ENCODE measurements around the gene PLEKHJ1.

Gene PLEKHJ1

DNA sequence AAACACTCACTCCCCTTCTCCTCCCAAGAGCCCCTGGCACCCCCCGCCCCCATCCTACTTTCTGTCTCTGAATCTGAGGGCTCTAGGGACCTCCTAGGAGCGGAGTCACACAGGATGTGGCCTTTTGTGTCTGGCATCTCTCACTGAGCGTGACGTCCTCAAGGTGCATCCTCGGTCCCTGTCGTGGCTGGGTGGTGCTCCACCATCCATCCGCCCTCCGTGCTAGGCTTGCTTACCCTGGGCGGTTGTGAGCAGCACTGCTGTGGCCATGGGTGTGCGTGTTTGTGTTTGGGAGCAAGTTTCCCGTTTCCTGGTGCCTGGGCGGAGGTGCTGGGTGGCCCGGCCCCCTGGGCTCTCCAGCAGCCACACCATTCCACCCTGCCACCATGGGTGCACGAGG lies 12.2 kb downstream of the PLEKHJ1 start:
- DNase-seq (ENCODE audit: low read depth): no peak
- no peak overlapping the region for H3K4me3 ChIP-seq (ENCODE audit: low read depth, low read length)
- TF ChIP-seq, protein P1, sequence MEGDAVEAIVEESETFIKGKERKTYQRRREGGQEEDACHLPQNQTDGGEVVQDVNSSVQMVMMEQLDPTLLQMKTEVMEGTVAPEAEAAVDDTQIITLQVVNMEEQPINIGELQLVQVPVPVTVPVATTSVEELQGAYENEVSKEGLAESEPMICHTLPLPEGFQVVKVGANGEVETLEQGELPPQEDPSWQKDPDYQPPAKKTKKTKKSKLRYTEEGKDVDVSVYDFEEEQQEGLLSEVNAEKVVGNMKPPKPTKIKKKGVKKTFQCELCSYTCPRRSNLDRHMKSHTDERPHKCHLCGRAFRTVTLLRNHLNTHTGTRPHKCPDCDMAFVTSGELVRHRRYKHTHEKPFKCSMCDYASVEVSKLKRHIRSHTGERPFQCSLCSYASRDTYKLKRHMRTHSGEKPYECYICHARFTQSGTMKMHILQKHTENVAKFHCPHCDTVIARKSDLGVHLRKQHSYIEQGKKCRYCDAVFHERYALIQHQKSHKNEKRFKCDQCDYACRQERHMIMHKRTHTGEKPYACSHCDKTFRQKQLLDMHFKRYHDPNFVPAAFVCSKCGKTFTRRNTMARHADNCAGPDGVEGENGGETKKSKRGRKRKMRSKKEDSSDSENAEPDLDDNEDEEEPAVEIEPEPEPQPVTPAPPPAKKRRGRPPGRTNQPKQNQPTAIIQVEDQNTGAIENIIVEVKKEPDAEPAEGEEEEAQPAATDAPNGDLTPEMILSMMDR (conservative IDR thresholded peaks at IDR 0.05; ENCODE audit: low read depth, low read length): no peak

DNA sequence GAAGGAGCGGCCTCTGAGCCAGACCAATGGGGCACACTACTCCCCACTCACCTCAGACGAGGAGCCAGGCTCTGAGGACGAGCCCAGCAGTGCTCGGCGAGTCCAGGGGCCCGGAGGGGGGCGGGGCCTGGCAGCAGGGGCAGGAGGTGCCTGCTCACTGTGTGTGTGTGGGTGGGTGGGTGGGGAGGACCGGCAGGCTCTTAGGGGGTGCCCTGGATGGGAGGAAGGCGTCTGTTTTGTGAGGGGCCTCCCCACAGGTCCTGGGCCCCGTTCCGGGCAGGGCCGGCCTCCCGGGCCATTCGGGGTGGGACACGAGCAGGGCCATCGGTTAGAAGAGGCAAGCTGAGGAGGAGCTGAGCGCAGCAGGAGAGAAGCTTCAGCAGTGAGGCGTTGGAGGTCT lies 12.7 kb downstream of the PLEKHJ1 start:
- no peak for DNase-seq (ENCODE audit: low read depth)
- no peak overlapping the region for H3K4me3 ChIP-seq (ENCODE audit: low read depth, low read length)
- TF ChIP-seq, protein P1 (conservative IDR thresholded peaks at IDR 0.05; ENCODE audit: low read depth, low read length): no peak

DNA sequence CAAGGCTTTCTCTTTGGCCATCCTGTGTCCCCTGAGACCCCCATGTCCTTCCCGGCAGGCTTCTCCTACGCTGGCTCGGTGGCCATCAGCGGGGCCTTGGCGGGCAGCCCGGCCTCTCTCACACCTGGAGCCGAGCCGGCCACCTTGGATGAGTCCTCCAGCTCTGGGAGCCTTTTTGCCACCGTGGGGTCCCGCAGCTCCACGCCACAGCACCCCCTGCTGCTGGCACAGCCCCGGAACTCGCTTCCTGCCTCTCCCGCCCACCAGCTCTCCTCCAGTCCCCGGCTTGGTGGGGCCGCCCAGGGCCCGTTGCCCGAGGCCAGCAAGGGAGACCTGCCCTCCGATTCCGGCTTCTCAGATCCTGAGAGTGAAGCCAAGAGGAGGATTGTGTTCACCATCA lies 14.2 kb downstream of the PLEKHJ1 start:
- DNase-seq (ENCODE audit: low read depth): peak; percentile 38
- TF ChIP-seq, protein P1 (conservative IDR thresholded peaks at IDR 0.05; ENCODE audit: low read depth, low read length): peak; percentile 58
- H3K4me3 ChIP-seq (ENCODE audit: low read depth, low read length): no peak overlapping the region

DNA sequence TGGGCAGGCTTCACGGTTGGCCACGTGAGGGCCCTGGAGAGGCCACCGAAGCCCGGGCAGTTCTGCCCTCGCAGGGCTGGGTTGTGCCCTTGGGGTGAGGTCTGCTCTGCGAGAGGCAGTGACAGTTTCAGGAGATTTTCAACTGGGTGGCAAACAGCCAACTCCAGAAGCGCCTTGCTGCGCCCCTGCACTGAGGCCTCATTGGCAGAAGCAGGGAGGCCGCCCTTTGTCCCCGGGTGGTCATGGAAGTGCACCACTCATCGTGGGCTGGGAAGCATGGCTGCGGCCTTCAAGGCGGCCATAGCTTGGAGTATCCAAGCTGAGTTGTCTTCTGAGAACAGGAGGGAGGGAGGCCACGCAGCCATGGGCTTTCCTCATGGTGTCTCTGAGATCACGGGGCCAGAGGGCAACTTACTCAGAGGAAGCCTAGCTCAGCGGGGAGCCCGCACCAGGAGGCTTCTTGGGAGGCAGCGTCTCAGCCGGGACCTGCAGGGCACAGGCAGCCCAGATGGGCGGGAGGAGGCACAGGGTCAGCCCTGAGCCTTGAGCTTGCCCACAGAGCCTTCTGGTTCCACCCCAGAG lies 14.8 kb downstream of the PLEKHJ1 start:
- H3K4me3 ChIP-seq (ENCODE audit: low read depth, low read length): no peak overlapping the region
- peak; percentile 90 for DNase-seq (ENCODE audit: low read depth)
- TF ChIP-seq, protein P1 (conservative IDR thresholded peaks at IDR 0.05; ENCODE audit: low read depth, low read length): peak; percentile 15

DNA sequence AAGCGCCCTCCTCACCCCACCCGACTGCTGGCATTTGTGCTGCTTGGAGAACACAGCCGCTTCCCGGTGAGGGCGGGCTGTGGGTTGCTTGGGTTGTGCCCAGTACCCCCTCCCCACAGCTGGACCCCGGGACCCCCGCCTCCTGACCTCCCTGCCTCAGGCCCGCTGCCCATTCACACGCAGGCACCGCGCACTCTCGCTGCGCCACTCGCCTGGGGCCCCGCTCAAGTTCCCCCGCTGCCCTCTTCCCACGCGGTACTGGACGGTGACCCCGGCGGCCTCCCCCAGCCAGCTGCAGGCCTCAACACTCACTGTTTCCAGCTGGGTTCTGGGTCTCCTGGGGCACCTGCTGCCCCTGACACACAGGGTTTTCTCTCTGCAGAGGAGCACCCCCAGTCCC lies 16.4 kb downstream of the PLEKHJ1 start:
- no peak for DNase-seq (ENCODE audit: low read depth)
- no peak overlapping the region for H3K4me3 ChIP-seq (ENCODE audit: low read depth, low read length)
- TF ChIP-seq, protein P1 (conservative IDR thresholded peaks at IDR 0.05; ENCODE audit: low read depth, low read length): no peak

DNA sequence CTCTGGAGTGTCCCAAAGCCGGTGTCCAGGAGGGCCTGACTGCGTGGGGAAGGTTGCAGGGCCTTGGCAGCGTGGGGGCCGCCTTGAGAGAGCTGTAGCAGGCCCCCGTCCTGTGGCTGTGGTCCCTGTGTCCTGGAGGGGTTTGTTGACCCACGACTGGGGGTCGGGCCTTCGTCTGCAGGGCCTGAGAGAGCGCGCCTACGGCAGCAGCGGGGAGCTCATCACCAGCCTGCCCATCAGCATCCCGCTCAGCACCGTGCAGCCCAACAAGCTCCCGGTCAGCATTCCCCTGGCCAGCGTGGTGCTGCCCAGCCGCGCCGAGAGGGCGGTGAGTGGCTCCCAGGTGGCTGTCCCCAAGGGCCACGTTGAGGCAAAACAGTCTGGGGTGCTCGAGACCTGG lies 18.5 kb downstream of the PLEKHJ1 start:
- DNase-seq (ENCODE audit: low read depth): no peak
- TF ChIP-seq, protein P1 (conservative IDR thresholded peaks at IDR 0.05; ENCODE audit: low read depth, low read length): no peak
- no peak overlapping the region for H3K4me3 ChIP-seq (ENCODE audit: low read depth, low read length)

Measured in choroid plexus epithelial cell (primary cell).